Lower lobe of right lung (tissue), 2 donors: ENCODE measurements around the gene MICAL3. TPM values are rescaled to one million over a fixed set of nuclear protein-coding genes. Genes with fewer than 3 reads are reported as not detected.
"Not testable (repeated sequence)": the region's sequence is repeated elsewhere in the genome, so short reads cannot be mapped to it uniquely, and the experiment has no call there.

ENCODE experiments used
- ATAC-seq, 2 donors: fragments of 200-7000 bp; cut with Tn5 transposase; one replicate each; pipeline ENCODE4 v1.9.1; 2020 to 2022; ENCODE audit warnings: mild to moderate bottlenecking in 2 of 2, moderate library complexity in 2 of 2
- DNase-seq: peaks from one replicate; pipeline ENCODE4 v3.0.0-alpha.2; 2020
- H3K27ac ChIP-seq: fragments of 200-600 bp; one replicate; pipeline ENCODE4 v1.8.0; 2022
- H3K27me3 ChIP-seq: fragments of 200-600 bp; one replicate; pipeline ENCODE4 v1.8.0; 2022; ENCODE audit warnings: low read depth
- H3K36me3 ChIP-seq: fragments of 200-600 bp; one replicate; pipeline ENCODE4 v1.8.0; 2022; ENCODE audit warnings: mild to moderate bottlenecking
- H3K4me1 ChIP-seq: fragments of 200-600 bp; one replicate; pipeline ENCODE4 v1.8.0; 2022
- H3K4me3 ChIP-seq: fragments of 200-600 bp; one replicate; pipeline ENCODE4 v1.8.0; 2022; ENCODE audit warnings: mild to moderate bottlenecking
- H3K9me3 ChIP-seq: fragments of 200-600 bp; one replicate; pipeline ENCODE4 v1.8.0; 2022
- intact Hi-C: fragments of 100-400 bp; cut with DNase I; formaldehyde crosslinking; loops from one replicate; pipeline ENCODE4 v1.11.0; 2022
- total RNA-seq: library from RNA; stranded (reverse); fragmentation: NEBNext Ultra II Directional; extraction: Animal tissue kit (Norgen Biotek cat#: 25700); gene quantifications from one replicate; pipeline ENCODE4 v1.2.1, GENCODE V29; 2021
- TF ChIP-seq, protein P1 (sequence below): fragments of 200-600 bp; IDR thresholded peaks from one replicate; pipeline ENCODE4 v1.8.0; 2022; ENCODE audit warnings: antibody characterized with exemption, mild to moderate bottlenecking
- donor health status: DM: no; HTN: yes; CAD: no; lungs with severe emphysema.

MICAL3 gene
- total RNA-seq, 1 donor from 2014 or later = 23.5 TPM

DNA sequence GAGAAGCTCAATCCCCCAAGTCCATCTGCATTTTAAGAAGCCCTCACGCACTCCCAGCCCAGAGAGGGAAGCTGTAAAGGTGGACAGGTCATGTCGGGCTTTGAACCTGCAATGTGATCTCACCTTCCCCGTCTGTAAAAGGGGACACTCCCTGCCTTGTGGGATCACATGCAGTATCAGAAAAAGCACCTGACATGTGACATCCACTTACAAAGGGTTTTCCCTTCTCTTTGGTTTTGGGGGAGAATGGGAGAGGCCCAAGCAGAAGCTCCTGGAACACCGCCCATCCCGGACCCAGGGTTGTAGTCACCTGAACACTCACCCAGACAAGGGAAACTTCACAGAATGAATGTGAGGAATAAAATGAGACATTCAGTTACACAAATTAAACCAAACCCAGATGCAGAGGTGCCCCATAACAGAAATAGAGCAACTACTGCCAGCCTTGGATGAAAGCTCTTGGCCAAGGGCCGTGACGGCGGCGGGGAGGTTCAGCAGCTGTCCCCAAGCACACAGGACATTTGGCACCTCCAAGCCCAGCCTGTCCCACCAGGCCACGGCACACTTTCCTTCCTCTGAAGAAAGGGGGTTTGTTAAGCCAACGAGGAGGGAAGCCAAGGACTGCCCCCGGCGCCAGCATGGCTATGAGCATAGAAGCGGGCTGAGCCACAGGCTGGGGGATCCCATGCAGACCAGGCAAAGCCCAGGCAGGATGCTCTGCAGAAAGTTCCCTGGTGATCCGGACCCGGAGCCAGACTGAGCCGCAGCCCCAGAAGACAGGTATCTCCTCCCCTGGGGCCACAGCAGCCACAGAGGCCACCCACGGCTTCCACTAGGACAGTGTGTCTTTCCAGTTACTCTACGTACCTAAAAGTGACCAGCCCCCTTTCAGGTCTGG is 253.9 kb downstream of the MICAL3 start:
- TF ChIP-seq, protein P1, sequence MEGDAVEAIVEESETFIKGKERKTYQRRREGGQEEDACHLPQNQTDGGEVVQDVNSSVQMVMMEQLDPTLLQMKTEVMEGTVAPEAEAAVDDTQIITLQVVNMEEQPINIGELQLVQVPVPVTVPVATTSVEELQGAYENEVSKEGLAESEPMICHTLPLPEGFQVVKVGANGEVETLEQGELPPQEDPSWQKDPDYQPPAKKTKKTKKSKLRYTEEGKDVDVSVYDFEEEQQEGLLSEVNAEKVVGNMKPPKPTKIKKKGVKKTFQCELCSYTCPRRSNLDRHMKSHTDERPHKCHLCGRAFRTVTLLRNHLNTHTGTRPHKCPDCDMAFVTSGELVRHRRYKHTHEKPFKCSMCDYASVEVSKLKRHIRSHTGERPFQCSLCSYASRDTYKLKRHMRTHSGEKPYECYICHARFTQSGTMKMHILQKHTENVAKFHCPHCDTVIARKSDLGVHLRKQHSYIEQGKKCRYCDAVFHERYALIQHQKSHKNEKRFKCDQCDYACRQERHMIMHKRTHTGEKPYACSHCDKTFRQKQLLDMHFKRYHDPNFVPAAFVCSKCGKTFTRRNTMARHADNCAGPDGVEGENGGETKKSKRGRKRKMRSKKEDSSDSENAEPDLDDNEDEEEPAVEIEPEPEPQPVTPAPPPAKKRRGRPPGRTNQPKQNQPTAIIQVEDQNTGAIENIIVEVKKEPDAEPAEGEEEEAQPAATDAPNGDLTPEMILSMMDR = no peak
- no peaks in the 10 kb centered on the region for H3K36me3 ChIP-seq
- H3K27ac ChIP-seq = no peak overlapping the region
- H3K27me3 ChIP-seq = no peaks in the 10 kb centered on the region
- ATAC-seq (no peak), DNase-seq (no peak)
- peaks cover 46% of the 10 kb centered on the region for H3K4me1 ChIP-seq
- no peak overlapping the region for H3K4me3 ChIP-seq
- intact Hi-C loops = no loop called here
- H3K9me3 ChIP-seq = no peaks in the 10 kb centered on the region

DNA sequence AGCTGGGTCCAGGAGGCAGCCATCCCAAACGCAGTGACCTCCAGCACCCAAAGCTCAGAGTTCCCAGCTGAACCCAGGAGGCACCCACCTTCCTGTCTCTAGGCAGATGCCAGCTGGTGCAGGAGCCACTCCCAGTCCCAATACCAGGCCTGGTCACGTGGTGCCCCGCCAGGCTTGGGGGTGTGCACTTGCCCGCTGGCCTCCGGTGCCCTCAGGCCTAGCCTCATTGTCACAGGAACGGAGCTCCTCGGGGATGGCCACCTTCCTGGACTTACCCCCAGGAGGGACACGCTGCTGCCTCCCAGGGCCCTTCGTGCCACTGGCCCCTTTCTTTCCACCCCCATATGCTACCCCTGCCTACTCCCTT is 254.7 kb downstream of the MICAL3 start:
- DNase-seq = no peak
- no peaks in the 10 kb centered on the region for H3K27me3 ChIP-seq
- no peaks in the 10 kb centered on the region for H3K36me3 ChIP-seq
- peak overlapping the region; percentile 36 for H3K27ac ChIP-seq
- no peak for ATAC-seq
- intact Hi-C loops = no loop called here
- no peaks in the 10 kb centered on the region for H3K9me3 ChIP-seq
- H3K4me3 ChIP-seq = no peak overlapping the region
- TF ChIP-seq, protein P1 = no peak
- H3K4me1 ChIP-seq = peaks cover 40% of the 10 kb centered on the region

DNA sequence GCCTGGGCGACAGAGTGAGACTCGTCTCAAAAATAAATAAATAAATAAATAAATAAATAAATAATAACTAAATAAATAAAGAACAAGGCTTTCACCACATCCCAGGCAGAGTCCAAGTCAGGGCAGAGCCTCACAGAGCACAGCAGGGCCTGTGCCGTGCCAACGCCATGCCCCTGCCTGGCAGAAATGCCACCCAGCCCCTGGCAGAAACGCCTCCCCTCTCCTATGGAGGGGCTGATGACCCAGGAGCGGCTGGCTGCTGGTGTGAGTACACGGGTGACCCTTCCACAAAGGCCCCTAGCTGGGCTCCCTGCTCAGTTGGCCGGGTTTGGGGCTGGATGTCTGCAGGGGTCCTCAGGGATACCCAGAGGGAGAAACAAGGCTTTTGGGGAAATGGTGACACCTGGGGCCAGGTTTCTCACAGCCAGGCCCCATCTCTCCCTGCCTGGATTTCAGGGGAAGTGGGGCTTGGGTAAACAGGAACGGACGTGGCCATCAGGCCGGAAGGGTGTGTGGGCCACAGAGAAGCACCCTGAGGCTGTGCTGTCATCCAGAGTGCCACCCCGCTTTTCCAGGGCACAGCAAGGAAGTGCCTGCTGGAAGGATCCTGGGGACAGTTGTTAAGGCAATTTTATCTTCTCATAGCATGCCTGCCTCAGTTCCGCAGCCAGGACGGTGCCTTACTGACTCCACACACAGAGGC is 255.2 kb downstream of the MICAL3 start:
- no peaks in the 10 kb centered on the region for H3K27me3 ChIP-seq
- TF ChIP-seq, protein P1 = no peak
- peak overlapping the region; percentile 36 for H3K27ac ChIP-seq
- H3K4me1 ChIP-seq = peaks cover 38% of the 10 kb centered on the region
- H3K4me3 ChIP-seq = no peak overlapping the region
- intact Hi-C loops = no loop called here
- H3K9me3 ChIP-seq = no peaks in the 10 kb centered on the region
- DNase-seq (peak; percentile 68), ATAC-seq (no peak)
- H3K36me3 ChIP-seq = no peaks in the 10 kb centered on the region

DNA sequence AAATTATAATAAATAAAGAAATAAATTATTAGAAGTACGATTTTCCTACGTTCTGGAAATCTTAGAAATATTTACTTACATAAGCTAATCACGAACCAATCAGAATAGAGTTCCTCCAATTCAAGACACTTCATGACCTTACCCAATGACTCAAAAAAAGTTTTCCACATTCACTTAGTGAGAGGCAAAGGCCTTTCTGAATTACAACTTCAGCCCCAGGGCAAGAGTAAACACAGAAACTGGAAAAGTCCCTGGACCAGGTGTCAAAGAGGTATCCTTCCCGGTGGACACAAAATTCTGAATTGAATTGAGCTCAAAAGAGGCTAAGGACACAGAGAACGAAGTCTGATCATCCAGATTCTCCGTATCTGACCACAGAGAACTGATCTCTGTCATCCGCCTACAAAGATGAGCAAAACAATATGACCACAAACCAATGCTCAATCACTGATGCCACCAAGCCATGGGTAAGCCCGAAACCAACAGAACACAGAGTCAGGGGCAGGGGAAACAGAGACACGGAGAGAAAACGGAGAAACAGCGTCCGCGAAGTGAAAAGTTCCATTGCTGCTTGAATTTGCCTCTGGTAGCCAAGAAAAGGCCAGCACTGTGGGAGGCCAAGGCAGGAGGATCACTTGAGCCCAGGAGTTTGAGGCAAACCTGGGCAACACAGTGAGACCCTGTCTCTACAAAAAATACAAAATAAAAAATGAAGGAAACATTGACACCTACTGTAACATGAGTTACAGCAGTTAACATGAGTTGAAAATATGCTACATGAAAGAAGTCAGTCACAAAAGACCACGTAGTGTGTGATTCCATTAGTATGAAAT is 256.9 kb downstream of the MICAL3 start:
- Histone ChIP-seq H3K36me3 (no peaks in the 10 kb centered on the region), H3K9me3 (no peaks in the 10 kb centered on the region), H3K27me3 (no peaks in the 10 kb centered on the region), H3K4me1 (peaks cover 24% of the 10 kb centered on the region), H3K27ac (no peak overlapping the region), H3K4me3 (no peak overlapping the region)
- intact Hi-C loops = no loop called here
- ATAC-seq = no peak
- TF ChIP-seq, protein P1 = no peak
- no peak for DNase-seq

DNA sequence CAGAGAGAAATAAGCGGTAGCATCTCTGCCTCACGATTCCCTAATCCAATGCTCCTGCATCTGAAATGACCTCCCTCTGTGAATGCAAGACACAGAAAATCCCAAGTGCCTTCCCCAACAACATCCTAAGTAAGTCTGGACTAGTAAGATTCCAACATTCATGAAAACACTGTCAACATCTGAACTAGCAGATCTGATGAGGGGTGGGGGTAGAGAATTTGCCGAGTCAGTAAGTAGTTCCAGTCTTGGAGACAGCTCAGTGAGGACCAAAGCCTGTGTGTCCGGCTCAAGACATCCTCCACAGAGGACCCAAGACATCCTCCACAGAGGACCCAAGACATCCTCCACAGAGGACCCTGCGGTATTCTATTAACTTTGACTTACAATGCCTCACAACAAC is 259.5 kb downstream of the MICAL3 start:
- H3K36me3 ChIP-seq, H3K9me3 ChIP-seq, H3K27ac ChIP-seq, DNase-seq, intact Hi-C loops, H3K4me1 ChIP-seq, H3K4me3 ChIP-seq, ATAC-seq, H3K27me3 ChIP-seq: not testable (repeated sequence)
